ENCODE data around the gene WFIKKN1.

WFIKKN1 gene

DNA sequence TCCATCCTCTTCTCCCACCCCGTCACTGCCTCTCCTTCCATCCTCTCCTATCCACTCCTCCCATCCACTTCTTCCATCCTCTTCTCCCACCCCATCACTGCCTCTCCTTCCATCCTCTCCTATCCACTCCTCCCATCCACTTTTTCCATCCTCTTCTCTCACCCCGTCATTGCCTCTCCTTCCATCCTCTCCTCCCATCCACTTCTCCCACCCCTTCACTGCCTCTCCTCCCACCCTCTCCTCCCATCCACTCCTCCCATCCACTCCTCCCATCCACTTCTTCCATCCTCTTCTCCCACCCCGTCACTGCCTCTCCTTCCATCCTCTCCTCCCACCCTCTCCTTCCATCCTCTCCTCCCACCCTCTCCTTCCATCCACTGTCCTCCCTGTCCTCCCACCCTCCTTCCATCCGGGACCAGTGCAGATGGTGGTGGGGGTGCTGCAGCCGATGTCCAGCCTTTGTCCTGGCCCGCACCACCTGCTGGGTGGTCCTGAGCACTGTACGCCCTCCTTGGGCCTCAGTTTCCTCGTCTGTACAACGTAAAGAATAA lies 1.1 kb downstream of the WFIKKN1 start:
- TF ChIP-seq, protein P1, sequence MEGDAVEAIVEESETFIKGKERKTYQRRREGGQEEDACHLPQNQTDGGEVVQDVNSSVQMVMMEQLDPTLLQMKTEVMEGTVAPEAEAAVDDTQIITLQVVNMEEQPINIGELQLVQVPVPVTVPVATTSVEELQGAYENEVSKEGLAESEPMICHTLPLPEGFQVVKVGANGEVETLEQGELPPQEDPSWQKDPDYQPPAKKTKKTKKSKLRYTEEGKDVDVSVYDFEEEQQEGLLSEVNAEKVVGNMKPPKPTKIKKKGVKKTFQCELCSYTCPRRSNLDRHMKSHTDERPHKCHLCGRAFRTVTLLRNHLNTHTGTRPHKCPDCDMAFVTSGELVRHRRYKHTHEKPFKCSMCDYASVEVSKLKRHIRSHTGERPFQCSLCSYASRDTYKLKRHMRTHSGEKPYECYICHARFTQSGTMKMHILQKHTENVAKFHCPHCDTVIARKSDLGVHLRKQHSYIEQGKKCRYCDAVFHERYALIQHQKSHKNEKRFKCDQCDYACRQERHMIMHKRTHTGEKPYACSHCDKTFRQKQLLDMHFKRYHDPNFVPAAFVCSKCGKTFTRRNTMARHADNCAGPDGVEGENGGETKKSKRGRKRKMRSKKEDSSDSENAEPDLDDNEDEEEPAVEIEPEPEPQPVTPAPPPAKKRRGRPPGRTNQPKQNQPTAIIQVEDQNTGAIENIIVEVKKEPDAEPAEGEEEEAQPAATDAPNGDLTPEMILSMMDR (IDR thresholded peaks at IDR 0.05; ENCODE audit: low read length) = no peak
- TF ChIP-seq EZH2 (IDR thresholded peaks at IDR 0.05; ENCODE audit: borderline replicate concordance, low read length) = no peak
- Histone ChIP-seq H2AFZ (ENCODE audit: low read length) (no peak overlapping the region), H3K9ac (ENCODE audit: low read length) (no peak overlapping the region), H3K36me3 (ENCODE audit: insufficient read depth, low read length) (no peaks in the 10 kb centered on the region), H3K27me3 (ENCODE audit: insufficient read depth, low read length) (no peaks in the 10 kb centered on the region; the same call in 1 of the 2 replicates), H3K79me2 (ENCODE audit: insufficient read depth, low read length) (no peaks in the 10 kb centered on the region), H3F3A (ENCODE audit: insufficient read depth, low read length) (no peaks in the 10 kb centered on the region), H3K4me2 (ENCODE audit: low read length) (no peak overlapping the region), H4K20me1 (ENCODE audit: insufficient read depth, low read length) (no peaks in the 10 kb centered on the region), H3K9me3 (ENCODE audit: low read length) (no peaks in the 10 kb centered on the region), H3K27ac (ENCODE audit: low read depth, low read length, poor library complexity, severe bottlenecking) (no peak overlapping the region), H3K4me3 (ENCODE audit: low read depth, low read length, poor library complexity, severe bottlenecking) (no peak overlapping the region), H3K9me2 (ENCODE audit: low read depth, low read length) (no peaks in the 10 kb centered on the region), H3K4me1 (ENCODE audit: insufficient read depth, low read length, severe bottlenecking) (peaks cover 5% of the 10 kb centered on the region)

DNA sequence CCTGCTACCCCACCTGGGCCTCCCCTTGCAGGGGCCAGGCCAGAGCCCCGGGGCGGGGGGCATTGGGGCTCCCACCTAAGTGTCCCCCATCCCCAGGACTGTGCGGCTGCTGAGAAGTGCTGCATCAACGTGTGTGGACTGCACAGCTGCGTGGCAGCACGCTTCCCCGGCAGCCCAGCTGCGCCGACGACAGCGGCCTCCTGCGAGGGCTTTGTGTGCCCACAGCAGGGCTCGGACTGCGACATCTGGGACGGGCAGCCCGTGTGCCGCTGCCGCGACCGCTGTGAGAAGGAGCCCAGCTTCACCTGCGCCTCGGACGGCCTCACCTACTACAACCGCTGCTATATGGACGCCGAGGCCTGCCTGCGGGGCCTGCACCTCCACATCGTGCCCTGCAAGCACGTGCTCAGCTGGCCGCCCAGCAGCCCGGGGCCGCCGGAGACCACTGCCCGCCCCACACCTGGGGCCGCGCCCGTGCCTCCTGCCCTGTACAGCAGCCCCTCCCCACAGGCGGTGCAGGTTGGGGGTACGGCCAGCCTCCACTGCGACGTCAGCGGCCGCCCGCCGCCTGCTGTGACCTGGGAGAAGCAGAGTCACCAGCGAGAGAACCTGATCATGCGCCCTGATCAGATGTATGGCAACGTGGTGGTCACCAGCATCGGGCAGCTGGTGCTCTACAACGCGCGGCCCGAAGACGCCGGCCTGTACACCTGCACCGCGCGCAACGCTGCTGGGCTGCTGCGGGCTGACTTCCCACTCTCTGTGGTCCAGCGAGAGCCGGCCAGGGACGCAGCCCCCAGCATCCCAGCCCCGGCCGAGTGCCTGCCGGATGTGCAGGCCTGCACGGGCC lies 1.9 kb downstream of the WFIKKN1 start:
- no peaks in the 10 kb centered on the region for H4K20me1 ChIP-seq (ENCODE audit: insufficient read depth, low read length)
- H3K36me3 ChIP-seq (ENCODE audit: insufficient read depth, low read length) = no peaks in the 10 kb centered on the region
- H3F3A ChIP-seq (ENCODE audit: insufficient read depth, low read length) = no peaks in the 10 kb centered on the region
- no peaks in the 10 kb centered on the region for H3K79me2 ChIP-seq (ENCODE audit: insufficient read depth, low read length)
- H3K27me3 ChIP-seq (ENCODE audit: insufficient read depth, low read length) = no peaks in the 10 kb centered on the region; the same call in 1 of the 2 replicates
- H2AFZ ChIP-seq (ENCODE audit: low read length) = no peak overlapping the region
- no peak overlapping the region for H3K4me2 ChIP-seq (ENCODE audit: low read length)
- no peak overlapping the region for H3K9ac ChIP-seq (ENCODE audit: low read length)
- no peak overlapping the region for H3K27ac ChIP-seq (ENCODE audit: low read depth, low read length, poor library complexity, severe bottlenecking)
- H3K9me3 ChIP-seq (ENCODE audit: low read length) = no peaks in the 10 kb centered on the region
- no peak for TF ChIP-seq EZH2 (IDR thresholded peaks at IDR 0.05; ENCODE audit: borderline replicate concordance, low read length)
- H3K4me1 ChIP-seq (ENCODE audit: insufficient read depth, low read length, severe bottlenecking) = peaks cover 11% of the 10 kb centered on the region
- H3K9me2 ChIP-seq (ENCODE audit: low read depth, low read length) = no peaks in the 10 kb centered on the region
- H3K4me3 ChIP-seq (ENCODE audit: low read depth, low read length, poor library complexity, severe bottlenecking) = no peak overlapping the region

DNA sequence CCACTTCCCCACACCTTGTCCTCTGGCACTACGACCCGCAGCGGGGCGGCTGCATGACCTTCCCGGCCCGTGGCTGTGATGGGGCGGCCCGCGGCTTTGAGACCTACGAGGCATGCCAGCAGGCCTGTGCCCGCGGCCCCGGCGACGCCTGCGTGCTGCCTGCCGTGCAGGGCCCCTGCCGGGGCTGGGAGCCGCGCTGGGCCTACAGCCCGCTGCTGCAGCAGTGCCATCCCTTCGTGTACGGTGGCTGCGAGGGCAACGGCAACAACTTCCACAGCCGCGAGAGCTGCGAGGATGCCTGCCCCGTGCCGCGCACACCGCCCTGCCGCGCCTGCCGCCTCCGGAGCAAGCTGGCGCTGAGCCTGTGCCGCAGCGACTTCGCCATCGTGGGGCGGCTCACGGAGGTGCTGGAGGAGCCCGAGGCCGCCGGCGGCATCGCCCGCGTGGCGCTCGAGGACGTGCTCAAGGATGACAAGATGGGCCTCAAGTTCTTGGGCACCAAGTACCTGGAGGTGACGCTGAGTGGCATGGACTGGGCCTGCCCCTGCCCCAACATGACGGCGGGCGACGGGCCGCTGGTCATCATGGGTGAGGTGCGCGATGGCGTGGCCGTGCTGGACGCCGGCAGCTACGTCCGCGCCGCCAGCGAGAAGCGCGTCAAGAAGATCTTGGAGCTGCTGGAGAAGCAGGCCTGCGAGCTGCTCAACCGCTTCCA lies 2.7 kb downstream of the WFIKKN1 start:
- no peaks in the 10 kb centered on the region; the same call in 1 of the 2 replicates for H3K27me3 ChIP-seq (ENCODE audit: insufficient read depth, low read length)
- H3K9me2 ChIP-seq (ENCODE audit: low read depth, low read length) = no peaks in the 10 kb centered on the region
- H3K9me3 ChIP-seq (ENCODE audit: low read length) = no peaks in the 10 kb centered on the region
- no peak overlapping the region for H3K4me3 ChIP-seq (ENCODE audit: low read depth, low read length, poor library complexity, severe bottlenecking)
- no peak overlapping the region for H3K4me2 ChIP-seq (ENCODE audit: low read length)
- TF ChIP-seq, protein P1 (IDR thresholded peaks at IDR 0.05; ENCODE audit: low read length) = no peak
- no peak for TF ChIP-seq EZH2 (IDR thresholded peaks at IDR 0.05; ENCODE audit: borderline replicate concordance, low read length)
- H3K36me3 ChIP-seq (ENCODE audit: insufficient read depth, low read length) = no peaks in the 10 kb centered on the region
- H4K20me1 ChIP-seq (ENCODE audit: insufficient read depth, low read length) = no peaks in the 10 kb centered on the region
- no peaks in the 10 kb centered on the region for H3K79me2 ChIP-seq (ENCODE audit: insufficient read depth, low read length)
- no peak overlapping the region for H2AFZ ChIP-seq (ENCODE audit: low read length)
- no peak overlapping the region for H3K9ac ChIP-seq (ENCODE audit: low read length)
- no peaks in the 10 kb centered on the region for H3F3A ChIP-seq (ENCODE audit: insufficient read depth, low read length)
- peaks cover 12% of the 10 kb centered on the region for H3K4me1 ChIP-seq (ENCODE audit: insufficient read depth, low read length, severe bottlenecking)
- no peak overlapping the region for H3K27ac ChIP-seq (ENCODE audit: low read depth, low read length, poor library complexity, severe bottlenecking)
